ENCODE results near the gene PRKACB. TPM values are rescaled to one million over a fixed set of nuclear protein-coding genes. Genes with fewer than 3 reads are reported as not detected.

The PRKACB gene
- total RNA-seq, 3 donors from 2014 or later = 25.2 to 31.3 (median 26.4) TPM

DNA sequence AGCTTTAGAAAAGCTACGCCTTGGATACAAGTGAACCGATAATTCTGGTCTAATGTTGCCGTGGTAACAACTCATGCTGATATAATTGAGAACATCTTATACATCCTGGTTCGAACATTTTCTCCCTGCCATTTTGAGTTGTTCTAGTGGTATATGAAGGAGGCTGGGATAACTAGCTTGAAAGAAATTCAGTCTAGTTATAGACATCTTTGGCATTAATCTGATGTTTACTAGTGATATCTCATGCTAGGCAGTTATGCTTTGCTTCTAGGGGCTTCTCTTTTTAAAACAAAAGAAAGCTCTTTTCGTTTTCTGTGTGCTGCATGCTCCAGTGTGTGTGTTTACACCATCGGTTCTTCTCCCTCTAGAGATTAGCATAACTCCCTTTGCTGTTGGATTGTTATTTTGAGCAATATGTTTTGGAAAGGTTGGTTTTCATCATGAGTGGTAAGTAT, 20.5 kb downstream of the PRKACB start:
- Histone ChIP-seq H3K36me3 (no peaks in the 10 kb centered on the region), H3K27me3 (no peaks in the 10 kb centered on the region), H3K4me3 (peak overlapping the region in 2 of 3 donors; percentile 28 to 39), H3K4me1 (no peaks in the 10 kb centered on the region), H3K9me3 (no peaks in the 10 kb centered on the region), H3K27ac (peak overlapping the region; percentile 13 to 46)
- intact Hi-C loops (cut with DNase I; ENCODE audit: low total_unique reads) = no loop called here
- TF ChIP-seq, protein P1, sequence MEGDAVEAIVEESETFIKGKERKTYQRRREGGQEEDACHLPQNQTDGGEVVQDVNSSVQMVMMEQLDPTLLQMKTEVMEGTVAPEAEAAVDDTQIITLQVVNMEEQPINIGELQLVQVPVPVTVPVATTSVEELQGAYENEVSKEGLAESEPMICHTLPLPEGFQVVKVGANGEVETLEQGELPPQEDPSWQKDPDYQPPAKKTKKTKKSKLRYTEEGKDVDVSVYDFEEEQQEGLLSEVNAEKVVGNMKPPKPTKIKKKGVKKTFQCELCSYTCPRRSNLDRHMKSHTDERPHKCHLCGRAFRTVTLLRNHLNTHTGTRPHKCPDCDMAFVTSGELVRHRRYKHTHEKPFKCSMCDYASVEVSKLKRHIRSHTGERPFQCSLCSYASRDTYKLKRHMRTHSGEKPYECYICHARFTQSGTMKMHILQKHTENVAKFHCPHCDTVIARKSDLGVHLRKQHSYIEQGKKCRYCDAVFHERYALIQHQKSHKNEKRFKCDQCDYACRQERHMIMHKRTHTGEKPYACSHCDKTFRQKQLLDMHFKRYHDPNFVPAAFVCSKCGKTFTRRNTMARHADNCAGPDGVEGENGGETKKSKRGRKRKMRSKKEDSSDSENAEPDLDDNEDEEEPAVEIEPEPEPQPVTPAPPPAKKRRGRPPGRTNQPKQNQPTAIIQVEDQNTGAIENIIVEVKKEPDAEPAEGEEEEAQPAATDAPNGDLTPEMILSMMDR (IDR thresholded peaks at IDR 0.05) = no peak
- no peak for TF ChIP-seq POLR2A (IDR thresholded peaks at IDR 0.05)
- DNase-seq (ENCODE audit: low spot score in 2 of 2) = no peak

DNA sequence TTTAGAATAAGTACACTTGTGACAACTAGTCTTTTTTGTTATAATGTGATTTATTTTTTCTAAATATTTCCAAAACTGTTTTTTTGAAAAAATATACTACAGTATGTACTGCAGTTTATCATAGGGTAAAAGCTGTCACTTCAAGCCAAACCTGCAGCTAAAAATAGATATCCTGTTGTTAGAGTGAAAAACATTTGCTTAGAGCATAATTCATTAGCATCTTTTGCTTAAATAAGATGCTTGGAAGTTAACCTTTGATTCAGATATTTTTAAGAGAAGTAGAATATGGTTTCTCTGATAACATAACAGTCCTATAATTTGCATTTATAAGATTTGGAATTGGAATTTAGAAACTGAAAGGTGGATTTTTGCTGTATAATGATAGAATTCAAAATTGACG, 21.5 kb downstream of the PRKACB start:
- H3K4me3 ChIP-seq = peak overlapping the region in 1 of 3 donors; percentile 2
- no peaks in the 10 kb centered on the region for H3K36me3 ChIP-seq
- no peaks in the 10 kb centered on the region for H3K27me3 ChIP-seq
- H3K4me1 ChIP-seq = no peaks in the 10 kb centered on the region
- TF ChIP-seq POLR2AphosphoS5 (IDR thresholded peaks at IDR 0.05) (no peak), POLR2A (IDR thresholded peaks at IDR 0.05) (no peak)
- TF ChIP-seq, protein P1 (IDR thresholded peaks at IDR 0.05) = no peak
- no peak for DNase-seq (ENCODE audit: low spot score in 2 of 2)
- no peak overlapping the region for H3K27ac ChIP-seq
- intact Hi-C loops (cut with DNase I; ENCODE audit: low total_unique reads) = no loop called here
- no peaks in the 10 kb centered on the region for H3K9me3 ChIP-seq

DNA sequence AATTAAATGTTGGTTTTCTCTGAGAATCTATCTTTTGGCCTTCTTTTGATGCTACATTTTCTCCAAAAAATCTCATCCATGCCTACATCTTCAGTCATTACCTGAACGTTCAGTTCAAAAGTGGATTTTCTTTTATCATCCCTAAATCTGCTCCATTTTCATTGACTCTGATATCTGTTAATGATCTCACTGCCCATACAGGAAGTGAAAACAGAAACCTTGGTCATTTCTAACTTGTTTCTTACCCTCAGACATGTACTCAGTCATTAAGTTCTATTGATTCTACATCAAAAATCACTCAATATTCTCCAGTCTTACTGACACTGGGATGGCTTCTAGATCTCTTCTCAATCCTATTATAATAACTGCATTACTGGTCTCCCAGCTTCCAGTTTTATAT, 22.7 kb downstream of the PRKACB start:
- Histone ChIP-seq H3K9me3 (no peaks in the 10 kb centered on the region), H3K27ac (no peak overlapping the region), H3K27me3 (no peaks in the 10 kb centered on the region), H3K36me3 (no peaks in the 10 kb centered on the region), H3K4me1 (no peaks in the 10 kb centered on the region), H3K4me3 (no peak overlapping the region)
- intact Hi-C loops (cut with DNase I; ENCODE audit: low total_unique reads) = no loop called here
- TF ChIP-seq, protein P1 (IDR thresholded peaks at IDR 0.05) = no peak
- no peak for TF ChIP-seq POLR2A (IDR thresholded peaks at IDR 0.05)
- TF ChIP-seq POLR2AphosphoS5 (IDR thresholded peaks at IDR 0.05) = no peak
- DNase-seq (ENCODE audit: low spot score in 2 of 2) = no peak

DNA sequence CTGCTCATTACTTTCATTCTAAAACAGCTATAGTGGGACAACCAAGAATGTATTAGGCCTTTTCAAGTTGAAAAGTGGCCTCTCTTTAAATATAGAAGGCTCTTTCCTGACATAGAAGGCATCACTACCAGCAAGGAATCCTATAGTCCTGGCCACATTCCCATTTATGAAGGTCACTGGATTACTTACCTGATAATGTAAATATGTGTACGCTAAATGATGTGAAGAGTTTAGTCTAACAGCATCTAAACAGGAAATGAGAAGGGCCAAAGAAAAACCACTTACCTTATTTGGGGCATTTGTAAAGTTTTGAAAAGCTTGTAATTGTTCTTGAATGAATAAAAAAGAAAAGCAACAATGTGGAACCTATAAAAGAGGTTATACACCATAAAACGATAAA, 24.7 kb downstream of the PRKACB start:
- TF ChIP-seq POLR2AphosphoS5 (IDR thresholded peaks at IDR 0.05) (no peak), POLR2A (IDR thresholded peaks at IDR 0.05) (no peak)
- TF ChIP-seq, protein P1 (IDR thresholded peaks at IDR 0.05) = no peak
- intact Hi-C loops (cut with DNase I; ENCODE audit: low total_unique reads) = no loop called here
- no peak overlapping the region for H3K27ac ChIP-seq
- no peaks in the 10 kb centered on the region for H3K4me1 ChIP-seq
- H3K9me3 ChIP-seq = no peaks in the 10 kb centered on the region
- H3K36me3 ChIP-seq = no peaks in the 10 kb centered on the region
- no peaks in the 10 kb centered on the region for H3K27me3 ChIP-seq
- H3K4me3 ChIP-seq = no peak overlapping the region
- no peak for DNase-seq (ENCODE audit: low spot score in 2 of 2)

DNA sequence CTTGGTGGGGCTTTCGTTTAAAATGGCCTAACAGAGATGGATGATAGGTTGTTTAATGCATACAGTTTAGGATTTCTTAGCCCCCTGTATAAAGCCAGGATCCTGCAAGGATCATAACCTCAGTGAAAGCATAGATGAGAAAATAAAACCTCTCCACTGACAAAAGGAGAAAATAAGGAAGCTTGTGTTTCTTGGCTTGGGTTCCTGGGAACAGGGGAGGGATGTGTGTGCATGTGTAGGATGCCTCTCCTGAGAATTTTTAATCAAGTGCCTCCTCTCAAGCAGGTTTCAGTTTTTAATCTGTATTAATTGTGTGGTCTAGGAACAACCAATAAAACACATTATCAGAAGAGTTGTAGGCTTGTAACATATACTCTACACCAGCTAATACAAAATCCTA, 26.1 kb downstream of the PRKACB start:
- DNase-seq (ENCODE audit: low spot score in 2 of 2) = no peak
- H3K27ac ChIP-seq = no peak overlapping the region
- no peaks in the 10 kb centered on the region for H3K9me3 ChIP-seq
- no peaks in the 10 kb centered on the region for H3K27me3 ChIP-seq
- intact Hi-C loops (cut with DNase I; ENCODE audit: low total_unique reads) = no loop called here
- H3K36me3 ChIP-seq = no peaks in the 10 kb centered on the region
- H3K4me1 ChIP-seq = no peaks in the 10 kb centered on the region
- no peak overlapping the region for H3K4me3 ChIP-seq
- TF ChIP-seq, protein P1 (IDR thresholded peaks at IDR 0.05) = no peak

Measured in breast epithelium (tissue), 4 donors.